ENCODE data around the gene KCNK4. TPM values are rescaled to one million over a fixed set of nuclear protein-coding genes. Genes with fewer than 3 reads are reported as not detected.

KCNK4 gene
- total RNA-seq, 1 donor from 2014 or later: not detected

DNA sequence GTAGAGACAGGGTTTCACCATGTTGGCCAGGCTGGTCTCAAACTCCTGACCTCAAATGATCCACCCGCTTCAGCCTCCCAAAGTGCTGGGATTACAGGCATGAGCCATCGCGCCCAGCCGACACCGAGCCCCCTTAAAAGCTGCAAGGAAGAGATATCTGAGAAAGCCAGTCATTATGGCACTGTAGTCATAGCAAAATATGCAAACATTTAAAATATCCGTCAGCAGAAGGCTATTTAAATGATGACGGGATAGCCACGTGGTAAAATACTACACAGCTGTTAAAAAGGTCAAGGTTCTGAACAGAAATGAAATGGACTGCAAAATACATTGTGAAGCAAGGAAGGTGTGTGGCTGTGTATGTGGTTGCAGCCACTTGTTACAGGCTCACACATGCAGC, 42.5 kb downstream of the KCNK4 start:
- no peak overlapping the region for H3K4me3 ChIP-seq
- H3K27ac ChIP-seq: no peak overlapping the region
- DNase-seq (ENCODE audit: low spot score in 2 of 2): no peak
- TF ChIP-seq, protein P1, sequence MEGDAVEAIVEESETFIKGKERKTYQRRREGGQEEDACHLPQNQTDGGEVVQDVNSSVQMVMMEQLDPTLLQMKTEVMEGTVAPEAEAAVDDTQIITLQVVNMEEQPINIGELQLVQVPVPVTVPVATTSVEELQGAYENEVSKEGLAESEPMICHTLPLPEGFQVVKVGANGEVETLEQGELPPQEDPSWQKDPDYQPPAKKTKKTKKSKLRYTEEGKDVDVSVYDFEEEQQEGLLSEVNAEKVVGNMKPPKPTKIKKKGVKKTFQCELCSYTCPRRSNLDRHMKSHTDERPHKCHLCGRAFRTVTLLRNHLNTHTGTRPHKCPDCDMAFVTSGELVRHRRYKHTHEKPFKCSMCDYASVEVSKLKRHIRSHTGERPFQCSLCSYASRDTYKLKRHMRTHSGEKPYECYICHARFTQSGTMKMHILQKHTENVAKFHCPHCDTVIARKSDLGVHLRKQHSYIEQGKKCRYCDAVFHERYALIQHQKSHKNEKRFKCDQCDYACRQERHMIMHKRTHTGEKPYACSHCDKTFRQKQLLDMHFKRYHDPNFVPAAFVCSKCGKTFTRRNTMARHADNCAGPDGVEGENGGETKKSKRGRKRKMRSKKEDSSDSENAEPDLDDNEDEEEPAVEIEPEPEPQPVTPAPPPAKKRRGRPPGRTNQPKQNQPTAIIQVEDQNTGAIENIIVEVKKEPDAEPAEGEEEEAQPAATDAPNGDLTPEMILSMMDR (IDR thresholded peaks at IDR 0.05): no peak
- H3K36me3 ChIP-seq: no peaks in the 10 kb centered on the region
- H3K9me3 ChIP-seq: no peaks in the 10 kb centered on the region
- peaks cover 4% of the 10 kb centered on the region in 2 donors for H3K4me1 ChIP-seq
- H3K27me3 ChIP-seq: no peaks in the 10 kb centered on the region
- intact Hi-C loops (cut with DNase I): no loop called here

DNA sequence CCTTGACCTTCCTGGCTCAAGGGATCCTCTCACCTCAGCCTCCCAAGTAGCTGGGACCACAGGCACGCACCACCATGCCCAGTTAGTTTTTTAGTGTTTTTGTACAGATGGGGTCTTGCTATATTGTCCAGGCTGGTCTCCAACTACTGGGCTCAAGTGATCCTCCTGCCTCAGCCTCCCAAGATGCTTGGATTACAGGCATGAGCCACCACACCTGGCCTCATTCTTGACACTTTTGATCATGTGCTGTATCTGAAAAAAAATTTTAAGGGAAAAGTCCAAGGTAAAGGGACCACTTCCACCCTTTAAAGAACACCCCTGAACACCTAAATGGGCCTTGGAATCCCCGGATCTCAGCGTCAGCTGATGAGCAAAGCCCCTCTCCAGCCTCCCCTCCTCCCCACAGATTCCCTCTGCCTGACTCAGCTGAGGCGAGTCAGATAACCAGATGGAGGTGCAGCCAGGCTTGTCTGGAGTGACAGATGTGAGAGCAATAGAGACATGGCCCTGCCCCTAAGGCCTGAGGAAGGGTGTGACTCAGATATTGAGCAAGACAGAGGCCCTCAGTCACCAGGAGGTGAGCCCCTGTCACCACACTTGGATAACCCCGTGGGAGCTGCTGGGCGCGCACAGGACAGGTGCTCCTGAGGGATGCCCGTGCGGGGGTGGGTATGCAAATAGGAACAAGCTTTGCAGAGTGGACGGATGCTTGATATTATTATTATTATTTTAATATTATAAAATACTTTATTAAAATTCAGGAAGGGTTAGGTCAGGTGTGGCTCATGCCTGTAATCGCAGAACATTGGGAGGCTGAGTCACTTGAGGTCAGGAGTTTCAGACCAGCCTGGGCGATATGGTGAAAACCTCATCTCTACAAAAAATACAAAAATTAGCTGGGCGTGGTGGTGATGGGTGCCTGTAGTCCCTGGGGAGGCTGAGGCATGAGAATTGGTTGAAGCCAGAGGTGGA, 43.9 kb downstream of the KCNK4 start:
- Histone ChIP-seq H3K27ac (no peak overlapping the region), H3K36me3 (no peaks in the 10 kb centered on the region), H3K27me3 (no peaks in the 10 kb centered on the region), H3K4me3 (no peak overlapping the region), H3K9me3 (no peaks in the 10 kb centered on the region), H3K4me1 (no peaks in the 10 kb centered on the region)
- no peak for DNase-seq (ENCODE audit: low spot score in 2 of 2)
- intact Hi-C loops (cut with DNase I): no loop called here
- TF ChIP-seq, protein P1 (IDR thresholded peaks at IDR 0.05): no peak

DNA sequence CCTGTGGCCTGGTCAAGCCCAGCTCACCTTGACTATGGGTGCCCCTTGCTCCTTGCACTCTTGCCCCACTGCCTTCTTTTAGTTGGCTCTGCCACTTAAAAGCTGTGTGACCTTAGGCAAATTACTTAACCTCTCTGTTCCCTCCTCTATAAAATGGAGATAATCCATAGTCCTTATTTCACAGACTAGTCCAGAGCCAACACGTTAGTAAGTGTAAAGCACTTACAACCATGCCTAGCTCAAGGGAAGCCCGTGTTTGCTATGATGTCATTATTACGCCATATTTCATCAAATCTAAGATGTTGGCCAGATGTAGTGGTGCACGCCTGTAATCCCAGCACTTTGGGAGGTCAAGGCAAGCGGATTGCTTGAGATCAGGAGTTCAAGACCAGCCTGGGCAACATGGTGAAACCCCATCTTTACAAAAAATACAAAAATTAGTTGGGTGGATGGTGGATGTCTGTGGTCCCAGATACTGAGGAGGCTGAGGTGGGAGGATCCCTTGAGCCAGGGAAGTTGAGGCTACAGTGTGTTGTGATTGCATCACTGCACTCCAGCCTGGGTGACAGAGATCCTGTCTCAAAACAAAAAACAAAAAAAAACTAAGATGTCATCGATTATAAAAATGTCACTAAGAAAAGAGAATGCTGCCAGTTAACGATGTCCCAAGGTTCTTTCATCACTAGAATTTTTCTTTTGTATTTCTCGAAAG, 46.6 kb downstream of the KCNK4 start:
- H3K4me3 ChIP-seq: no peak overlapping the region
- H3K27ac ChIP-seq: no peak overlapping the region
- peaks cover 3 to 6% of the 10 kb centered on the region in 2 donors for H3K4me1 ChIP-seq
- H3K36me3 ChIP-seq: no peaks in the 10 kb centered on the region
- intact Hi-C loops (cut with DNase I): no loop called here
- no peaks in the 10 kb centered on the region for H3K27me3 ChIP-seq
- TF ChIP-seq, protein P1 (IDR thresholded peaks at IDR 0.05): no peak
- no peaks in the 10 kb centered on the region for H3K9me3 ChIP-seq
- no peak for DNase-seq (ENCODE audit: low spot score in 2 of 2)

DNA sequence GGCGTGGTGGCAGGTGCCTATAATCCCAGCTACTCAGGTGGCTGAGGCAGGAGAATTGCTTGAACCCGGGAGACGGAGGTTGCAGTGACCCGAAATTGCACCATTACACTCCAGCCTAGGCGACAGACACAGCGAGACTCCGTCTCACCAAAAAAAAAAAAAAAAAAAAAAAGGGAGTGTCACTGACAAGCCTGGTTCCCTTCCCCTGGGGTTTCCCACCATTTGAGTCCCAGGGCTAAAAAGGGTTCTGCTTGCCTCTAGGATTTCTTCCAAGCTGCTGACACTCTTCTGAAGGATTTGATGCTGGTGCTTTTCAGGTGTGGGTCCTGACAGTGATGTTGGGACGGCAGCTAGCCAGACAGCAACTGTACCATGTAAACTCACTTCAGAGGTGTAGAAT, 47.6 kb downstream of the KCNK4 start:
- H3K27ac ChIP-seq: no peak overlapping the region
- peaks cover 3 to 6% of the 10 kb centered on the region in 2 donors for H3K4me1 ChIP-seq
- no peak for DNase-seq (ENCODE audit: low spot score in 2 of 2)
- intact Hi-C loops (cut with DNase I): no loop called here
- no peak overlapping the region for H3K4me3 ChIP-seq
- no peaks in the 10 kb centered on the region for H3K9me3 ChIP-seq
- no peaks in the 10 kb centered on the region for H3K27me3 ChIP-seq
- TF ChIP-seq, protein P1 (IDR thresholded peaks at IDR 0.05): no peak
- no peaks in the 10 kb centered on the region for H3K36me3 ChIP-seq

DNA sequence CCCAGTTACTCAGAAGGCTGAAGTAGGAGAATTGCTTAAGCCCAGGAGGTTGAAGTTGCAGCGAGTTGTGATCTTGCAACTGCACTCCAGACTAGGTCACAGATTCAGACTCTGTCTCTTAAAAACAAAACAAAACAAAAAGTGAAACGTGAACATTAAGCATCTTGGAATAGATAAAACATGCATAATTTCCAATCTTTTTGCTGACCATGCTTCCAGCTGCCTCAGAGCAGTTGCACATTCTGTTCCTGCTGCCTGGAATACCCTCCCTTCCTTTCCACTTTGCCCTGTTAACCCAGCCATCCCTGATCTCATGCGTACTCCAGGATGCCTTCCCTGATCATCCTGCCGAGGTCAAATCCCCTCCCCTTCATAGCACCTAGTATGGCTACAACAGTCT, 48.2 kb downstream of the KCNK4 start:
- Histone ChIP-seq H3K4me3 (no peak overlapping the region), H3K4me1 (peaks cover 3 to 6% of the 10 kb centered on the region in 2 donors), H3K27ac (no peak overlapping the region), H3K36me3 (no peaks in the 10 kb centered on the region), H3K9me3 (no peaks in the 10 kb centered on the region), H3K27me3 (no peaks in the 10 kb centered on the region)
- intact Hi-C loops (cut with DNase I): no loop called here
- TF ChIP-seq, protein P1 (IDR thresholded peaks at IDR 0.05): no peak
- DNase-seq (ENCODE audit: low spot score in 2 of 2): no peak

All from ascending aorta (tissue), 2 donors.